ENCODE measurements around the gene DOCK10.

DOCK10 gene

GRCh38 chr2:225025917-225026571, 16.2 kb downstream of the DOCK10 start:
- TF ChIP-seq ZNF565 (CRISPR knock-in tag; conservative IDR thresholded peaks at IDR 0.05; ENCODE audit: low read depth) = no peak
- no peak for TF ChIP-seq RARB (CRISPR knock-in tag; IDR thresholded peaks at IDR 0.05)
- ATAC-seq = peak; percentile 83

GRCh38 chr2:225022188-225022587, 20.1 kb downstream of the DOCK10 start:
- TF ChIP-seq CSRNP3 (CRISPR knock-in tag; IDR thresholded peaks at IDR 0.05) (no peak), PPARA (CRISPR knock-in tag; IDR thresholded peaks at IDR 0.05; ENCODE audit: borderline replicate concordance) (no peak), ZNF565 (CRISPR knock-in tag; conservative IDR thresholded peaks at IDR 0.05; ENCODE audit: low read depth) (no peak), ZFP30 (CRISPR knock-in tag; IDR thresholded peaks at IDR 0.05) (no peak), PATZ1 (CRISPR knock-in tag; IDR thresholded peaks at IDR 0.05; ENCODE audit: borderline replicate concordance) (no peak), CREB5 (CRISPR knock-in tag; IDR thresholded peaks at IDR 0.05; ENCODE audit: low read depth) (no peak), ZNF8 (CRISPR knock-in tag; IDR thresholded peaks at IDR 0.05) (no peak), ZFP3 (CRISPR knock-in tag; IDR thresholded peaks at IDR 0.05) (no peak), ISL1 (CRISPR knock-in tag; IDR thresholded peaks at IDR 0.05) (no peak), TOX (CRISPR knock-in tag; IDR thresholded peaks at IDR 0.05; ENCODE audit: borderline replicate concordance) (no peak), CSDC2 (CRISPR knock-in tag; IDR thresholded peaks at IDR 0.05) (no peak), TCF4 (CRISPR knock-in tag; IDR thresholded peaks at IDR 0.05; ENCODE audit: borderline replicate concordance) (no peak)
- ATAC-seq = no peak

- TF ChIP-seq PATZ1 (CRISPR knock-in tag; IDR thresholded peaks at IDR 0.05; ENCODE audit: borderline replicate concordance) = no peak
- TF ChIP-seq CSRNP3 (CRISPR knock-in tag; IDR thresholded peaks at IDR 0.05) = no peak
- no peak for TF ChIP-seq ESRRG (CRISPR knock-in tag; IDR thresholded peaks at IDR 0.05)
- no peak for TF ChIP-seq PPARA (CRISPR knock-in tag; IDR thresholded peaks at IDR 0.05; ENCODE audit: borderline replicate concordance)
- TF ChIP-seq CSDC2 (CRISPR knock-in tag; IDR thresholded peaks at IDR 0.05) = no peak
- no peak for TF ChIP-seq TCF4 (CRISPR knock-in tag; IDR thresholded peaks at IDR 0.05; ENCODE audit: borderline replicate concordance)
- TF ChIP-seq ARNTL (CRISPR knock-in tag; IDR thresholded peaks at IDR 0.05; ENCODE audit: borderline replicate concordance, low read depth) = no peak
- TF ChIP-seq ZNF8 (CRISPR knock-in tag; IDR thresholded peaks at IDR 0.05) = no peak
- no peak for TF ChIP-seq POU6F1 (CRISPR knock-in tag; IDR thresholded peaks at IDR 0.05; ENCODE audit: borderline replicate concordance, low read depth)
- TF ChIP-seq ZFP30 (CRISPR knock-in tag; IDR thresholded peaks at IDR 0.05) = no peak
- TF ChIP-seq TOX (CRISPR knock-in tag; IDR thresholded peaks at IDR 0.05; ENCODE audit: borderline replicate concordance) = no peak
- no peak for TF ChIP-seq OSR1 (CRISPR knock-in tag; IDR thresholded peaks at IDR 0.05)
- TF ChIP-seq TSHZ2 (CRISPR knock-in tag; IDR thresholded peaks at IDR 0.05) = no peak
- no peak for TF ChIP-seq ZNF70 (CRISPR knock-in tag; IDR thresholded peaks at IDR 0.05)
- TF ChIP-seq SNAI2 (CRISPR knock-in tag; IDR thresholded peaks at IDR 0.05) = no peak
- no peak for TF ChIP-seq ZFP3 (CRISPR knock-in tag; IDR thresholded peaks at IDR 0.05)
- TF ChIP-seq CREB5 (CRISPR knock-in tag; IDR thresholded peaks at IDR 0.05; ENCODE audit: low read depth) = no peak
- peak; percentile 17; the same call in 1 of the 3 replicates for ATAC-seq
These were observed 22.0 kb downstream of the DOCK10 start for GRCh38 chr2:225020168-225020849.
